ENCODE data around the gene GRIN2A. TPM values are rescaled to one million over a fixed set of nuclear protein-coding genes. Genes with fewer than 3 reads are reported as not detected.

Gene GRIN2A
- total RNA-seq, 1 donor from 2014 or later: not detected

- no peak for DNase-seq (ENCODE audit: low read depth, low spot score)
These were observed 145.3 kb downstream of the GRIN2A start for GRCh38 chr16:10036956-10037355.

GRCh38 chr16:10033556-10033955 lies 148.7 kb downstream of the GRIN2A start:
- no peak for DNase-seq (ENCODE audit: low read depth, low spot score)

GRCh38 chr16:10031955-10032354 lies 150.3 kb downstream of the GRIN2A start:
- no peak for DNase-seq (ENCODE audit: low read depth, low spot score)

DNA sequence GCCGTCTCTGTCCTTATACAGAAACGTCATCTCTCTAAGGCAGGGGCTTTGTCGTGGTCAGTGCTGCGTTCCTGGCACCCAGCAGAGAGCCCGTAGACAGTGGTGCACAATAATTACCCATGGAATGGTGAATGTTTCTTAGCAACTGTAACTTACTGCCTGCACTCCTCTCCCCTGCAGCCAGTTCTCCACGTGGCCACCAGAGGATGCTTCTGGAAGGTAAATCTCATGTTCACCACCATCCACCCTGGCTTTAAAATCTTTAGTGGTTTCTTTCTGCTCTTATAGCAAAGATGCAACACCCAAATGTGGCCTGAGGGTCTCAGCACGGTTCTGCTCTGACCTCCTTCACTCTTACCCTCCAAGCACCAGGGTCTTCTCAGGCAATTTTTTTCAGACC lies 150.8 kb downstream of the GRIN2A start:
- DNase-seq (ENCODE audit: low read depth, low spot score): no peak

- no peak for DNase-seq (ENCODE audit: low read depth, low spot score)
These were observed 153.6 kb downstream of the GRIN2A start for GRCh38 chr16:10028644-10029043.

GRCh38 chr16:10027553-10027952 lies 154.7 kb downstream of the GRIN2A start:
- no peak for DNase-seq (ENCODE audit: low read depth, low spot score)

- no peak for DNase-seq (ENCODE audit: low read depth, low spot score)
These were observed 155.6 kb downstream of the GRIN2A start for GRCh38 chr16:10026593-10026992.

DNA sequence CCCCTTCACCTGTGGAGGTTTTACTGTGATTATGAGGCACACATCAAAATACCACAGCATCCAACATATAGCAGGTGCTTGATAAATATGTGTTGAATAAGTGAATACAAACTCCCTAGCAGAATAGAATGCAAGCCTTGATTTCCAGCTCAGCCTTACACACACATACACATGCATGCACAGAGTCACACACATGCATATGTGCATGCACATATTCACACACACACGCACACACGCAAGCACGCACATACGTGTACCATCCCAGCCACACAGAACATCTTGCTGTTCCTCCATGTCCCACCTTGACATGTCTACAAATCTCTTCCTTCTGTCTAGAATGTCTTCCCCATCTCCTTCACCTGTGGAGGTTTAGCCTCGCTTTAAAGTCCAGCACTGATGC lies 160.1 kb downstream of the GRIN2A start:
- DNase-seq (ENCODE audit: low read depth, low spot score): no peak

DNA sequence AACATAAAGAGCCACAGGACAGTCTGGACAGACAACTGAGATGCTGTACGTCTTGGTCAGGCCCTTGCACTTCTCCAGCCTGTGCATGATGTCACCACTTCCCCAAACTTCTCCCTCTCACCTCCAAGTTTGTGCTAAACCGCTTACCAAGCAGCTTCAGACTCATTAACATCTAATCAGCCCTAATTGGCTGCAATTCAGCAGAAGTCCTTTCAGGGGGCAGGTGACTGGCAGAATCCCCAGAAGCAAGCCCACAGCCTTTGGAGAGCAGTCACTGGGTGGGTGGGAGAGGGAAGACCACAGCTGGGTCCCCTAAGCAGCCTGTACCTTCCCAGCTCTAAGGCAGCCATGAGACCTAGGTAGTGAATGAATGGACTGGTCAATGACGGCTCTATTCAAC lies 161.4 kb downstream of the GRIN2A start:
- DNase-seq (ENCODE audit: low read depth, low spot score): no peak

GRCh38 chr16:10016752-10017151 lies 165.5 kb downstream of the GRIN2A start:
- DNase-seq (ENCODE audit: low read depth, low spot score): no peak

DNA sequence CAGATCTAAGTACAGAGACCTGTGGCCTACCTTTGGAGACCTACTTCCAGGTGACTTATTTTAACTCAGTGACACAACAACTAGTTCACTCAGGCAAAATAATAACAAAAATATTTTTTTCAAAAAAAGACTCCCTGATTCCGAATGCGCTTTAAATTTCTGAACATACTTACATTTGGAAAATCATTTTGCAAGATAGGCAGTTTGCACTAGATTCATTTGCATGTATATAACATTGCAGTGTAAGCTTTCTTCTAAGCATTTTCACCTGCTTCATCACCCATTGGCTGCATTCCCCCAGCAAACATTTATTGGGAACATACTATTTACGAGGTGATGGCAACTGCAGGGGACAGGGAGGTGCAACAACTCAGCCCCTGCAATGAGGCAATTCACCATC lies 166.8 kb downstream of the GRIN2A start:
- DNase-seq (ENCODE audit: low read depth, low spot score): no peak

GRCh38 chr16:10013774-10014173 lies 168.5 kb downstream of the GRIN2A start:
- DNase-seq (ENCODE audit: low read depth, low spot score): no peak

GRCh38 chr16:10013364-10013763 lies 168.9 kb downstream of the GRIN2A start:
- DNase-seq (ENCODE audit: low read depth, low spot score): no peak

DNA sequence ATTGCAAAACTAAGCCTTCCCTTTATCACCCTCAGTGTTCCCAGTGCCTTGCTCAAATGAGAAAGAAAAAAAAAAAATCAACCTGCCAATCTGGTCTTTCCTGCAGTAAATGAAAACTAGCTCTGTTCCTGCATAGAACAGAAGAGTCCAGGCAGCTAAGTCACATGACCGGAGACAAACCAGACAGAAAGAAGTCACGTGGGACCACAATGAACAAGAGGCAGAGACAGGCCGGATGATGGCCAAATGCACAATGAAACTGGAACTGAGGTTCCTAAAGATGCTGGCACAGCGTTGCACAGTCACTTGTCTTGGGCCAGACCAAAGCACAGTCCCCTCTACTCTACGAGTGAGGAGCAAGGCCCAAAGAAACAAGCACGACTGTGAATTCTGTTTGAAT lies 172.5 kb downstream of the GRIN2A start:
- DNase-seq (ENCODE audit: low read depth, low spot score): no peak

GRCh38 chr16:10003486-10003885 lies 178.7 kb downstream of the GRIN2A start:
- DNase-seq (ENCODE audit: low read depth, low spot score): no peak

DNA sequence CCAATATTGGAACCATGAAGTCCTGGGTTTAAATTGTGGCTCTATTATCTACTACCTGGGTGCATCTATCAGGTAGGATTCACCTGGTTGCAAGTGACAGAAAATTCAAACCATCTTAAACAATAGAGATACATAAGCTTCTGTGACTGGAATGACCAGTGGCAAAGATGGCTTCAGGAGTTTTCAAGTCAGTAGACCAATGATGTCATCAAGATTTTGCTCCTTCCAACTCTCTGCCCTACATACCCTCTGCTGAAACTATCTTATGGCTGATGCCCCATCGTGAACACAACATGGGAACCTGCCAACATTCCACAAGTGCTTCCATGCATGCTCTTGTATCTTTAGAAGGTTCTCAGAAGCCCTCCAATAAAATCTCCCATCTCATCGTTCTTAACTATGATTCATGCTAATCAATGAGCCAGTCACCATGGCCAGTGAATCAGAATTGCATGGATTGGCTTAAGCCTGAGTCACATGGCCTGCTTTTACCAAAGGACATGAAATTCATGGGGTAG lies 180.9 kb downstream of the GRIN2A start:
- no peak for DNase-seq (ENCODE audit: low read depth, low spot score)

- DNase-seq (ENCODE audit: low read depth, low spot score): no peak
These were observed 186.0 kb downstream of the GRIN2A start for GRCh38 chr16:9996221-9996620.

GRCh38 chr16:9992441-9992840 lies 189.8 kb downstream of the GRIN2A start:
- no peak for DNase-seq (ENCODE audit: low read depth, low spot score)

DNA sequence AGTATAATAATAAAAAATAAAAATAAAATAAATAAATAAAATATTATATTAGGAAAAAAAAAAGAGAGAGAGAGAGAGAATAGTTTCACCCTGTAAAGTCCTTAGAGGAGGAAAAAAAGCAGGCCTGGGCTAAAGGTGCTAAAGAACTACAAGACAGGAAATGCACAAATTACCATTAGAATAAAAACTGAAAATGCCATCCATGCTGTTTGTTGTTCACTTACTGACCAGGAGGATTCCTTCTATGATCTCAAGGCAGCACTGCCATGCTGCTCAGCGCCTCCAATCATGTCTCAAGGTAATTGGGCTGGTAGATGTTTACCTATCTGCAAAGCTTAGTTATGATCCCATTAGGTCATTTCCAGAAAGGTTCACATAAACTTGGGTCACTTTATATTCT lies 201.2 kb downstream of the GRIN2A start:
- DNase-seq (ENCODE audit: low read depth, low spot score): no peak

GRCh38 chr16:9978160-9978725 lies 204.0 kb downstream of the GRIN2A start:
- no peak for DNase-seq (ENCODE audit: low read depth, low spot score)

- DNase-seq (ENCODE audit: low read depth, low spot score): no peak
These were observed 204.8 kb downstream of the GRIN2A start for GRCh38 chr16:9977333-9977897.

- no peak for DNase-seq (ENCODE audit: low read depth, low spot score)
These were observed 205.6 kb downstream of the GRIN2A start for GRCh38 chr16:9976601-9977000.

- no peak for DNase-seq (ENCODE audit: low read depth, low spot score)
These were observed 210.3 kb downstream of the GRIN2A start for GRCh38 chr16:9971907-9972306.

DNA sequence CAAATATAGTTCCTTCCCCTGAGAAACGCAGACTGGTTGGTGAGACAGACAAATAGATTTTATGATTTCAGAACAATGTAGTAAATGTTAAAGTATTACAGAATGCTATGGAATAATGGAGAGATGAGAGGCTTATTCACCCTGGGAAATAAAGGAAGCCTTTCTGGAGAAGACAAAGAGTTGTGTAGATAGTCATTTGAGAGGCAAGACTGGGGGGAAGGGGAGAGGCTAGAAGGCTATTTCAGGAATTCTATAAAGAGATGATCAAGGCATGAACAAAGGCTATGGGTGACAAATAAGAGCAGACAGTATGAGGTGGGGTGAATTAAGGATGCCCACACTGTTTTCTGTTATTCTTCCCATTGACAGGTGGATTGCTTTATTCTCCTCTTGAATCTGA lies 211.4 kb downstream of the GRIN2A start:
- no peak for DNase-seq (ENCODE audit: low read depth, low spot score)

Measured in pulmonary artery endothelial cell (primary cell).